ENCODE data around the gene TRAT1. TPM values are rescaled to one million over a fixed set of nuclear protein-coding genes. Genes with fewer than 3 reads are reported as not detected.
"Not testable (repeated sequence)": the region's sequence is repeated elsewhere in the genome, so short reads cannot be mapped to it uniquely, and the experiment has no call there.

Gene TRAT1, protein sequence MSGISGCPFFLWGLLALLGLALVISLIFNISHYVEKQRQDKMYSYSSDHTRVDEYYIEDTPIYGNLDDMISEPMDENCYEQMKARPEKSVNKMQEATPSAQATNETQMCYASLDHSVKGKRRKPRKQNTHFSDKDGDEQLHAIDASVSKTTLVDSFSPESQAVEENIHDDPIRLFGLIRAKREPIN
- total RNA-seq = not detected in 2 replicates
- not detected for polyA plus RNA-seq (2012)

DNA sequence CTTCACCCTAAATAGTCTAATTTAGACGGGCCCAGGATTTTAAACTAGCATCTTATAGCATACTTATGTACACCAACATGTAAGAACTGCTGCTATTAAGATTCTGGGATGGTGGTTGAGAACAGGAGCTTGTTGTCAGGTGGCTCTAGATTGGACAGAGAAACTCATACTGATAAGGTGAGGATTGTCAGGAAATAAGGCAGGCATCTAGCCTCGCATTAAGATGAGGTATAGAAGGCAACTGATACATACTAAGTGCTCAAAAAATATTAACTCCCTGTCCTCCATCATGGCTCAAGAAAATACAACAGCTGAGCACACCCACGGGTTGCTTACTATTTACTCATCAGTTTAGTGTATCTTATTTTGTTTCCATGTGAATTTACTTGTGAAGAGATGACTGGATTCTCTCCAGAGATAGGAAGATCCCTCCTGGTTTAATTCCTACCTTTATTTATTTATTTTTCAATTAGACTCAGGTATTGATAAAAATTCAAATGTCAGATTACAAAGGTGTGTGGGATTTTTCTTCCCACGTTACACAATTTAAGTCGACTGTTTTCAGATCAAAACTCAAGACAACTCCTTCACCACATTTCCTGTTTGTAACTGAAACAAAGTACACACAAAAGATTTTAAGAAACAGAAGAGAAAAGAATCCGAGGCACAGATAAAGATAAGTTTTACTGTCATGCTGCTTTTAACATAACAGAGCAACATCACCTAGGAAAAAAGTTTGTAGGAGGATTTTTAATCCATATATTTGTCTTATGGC is at the start of gene TRAT1:
TRAT1 (plus strand) TSS at position 664 of the 775 bp plus-strand sequence. CDS start 142 bp downstream, outside the sequence.
- no peak for DNase-seq (ENCODE audit: low read depth)

DNA sequence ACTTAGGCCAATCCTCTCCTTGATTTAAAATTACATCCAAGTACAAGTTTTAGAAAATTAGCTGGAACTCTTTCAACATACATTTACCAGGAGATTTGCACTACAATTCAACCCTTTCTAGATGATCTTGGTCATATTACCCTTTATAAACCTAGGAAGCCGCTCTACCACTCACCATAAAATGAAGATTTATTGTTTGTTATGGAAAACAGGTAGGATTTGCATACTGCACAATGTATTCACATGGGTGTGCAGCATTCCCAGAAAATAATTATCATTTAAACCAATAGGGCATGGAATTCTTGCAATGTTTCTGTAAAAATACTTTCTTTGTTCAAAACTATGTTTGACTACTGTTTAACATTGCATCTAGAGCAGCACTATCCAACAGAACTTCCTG is 46.9 kb upstream of the TRAT1 start:
- DNase-seq (ENCODE audit: low read depth) = no peak

DNA sequence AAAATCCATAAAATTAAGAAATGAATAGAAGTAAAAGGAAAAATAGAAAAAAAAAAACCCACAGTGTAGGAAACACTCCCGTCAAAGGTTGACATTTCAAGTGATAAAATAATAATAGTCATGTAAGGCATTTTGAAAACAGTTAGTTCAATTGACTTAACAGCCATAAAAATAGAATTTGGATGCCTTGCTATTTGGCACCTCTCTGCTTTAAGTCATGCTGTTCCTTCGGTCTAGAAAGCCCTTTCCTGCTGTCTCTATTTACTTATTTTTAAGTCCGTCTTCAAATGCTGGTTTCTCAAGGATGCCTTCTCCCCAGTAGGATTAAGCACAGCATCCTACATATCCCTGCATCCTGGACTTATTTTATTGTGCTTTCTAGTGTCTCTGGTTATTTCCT is 43.1 kb upstream of the TRAT1 start:
- DNase-seq (ENCODE audit: low read depth) = no peak

DNA sequence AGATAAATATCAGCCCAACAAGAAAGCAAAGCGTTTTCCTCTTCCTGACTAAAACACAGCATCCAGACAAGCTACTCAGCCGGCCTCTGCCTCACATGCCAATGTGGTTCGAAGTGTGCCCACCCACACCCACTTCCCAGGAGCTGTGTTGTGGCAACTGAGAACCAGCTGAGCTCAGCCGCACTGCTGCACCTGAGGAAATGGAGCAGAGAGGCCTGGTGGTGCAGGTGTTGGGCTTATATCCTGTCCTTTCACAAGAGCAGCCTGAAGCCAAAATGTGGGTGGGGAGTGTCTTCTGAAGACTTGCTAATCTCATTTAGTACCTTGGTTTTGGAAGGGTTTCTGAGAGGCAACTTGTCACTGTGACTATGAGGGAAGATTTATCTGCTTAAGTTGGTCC is 42.4 kb upstream of the TRAT1 start:
- no peak for DNase-seq (ENCODE audit: low read depth)

DNA sequence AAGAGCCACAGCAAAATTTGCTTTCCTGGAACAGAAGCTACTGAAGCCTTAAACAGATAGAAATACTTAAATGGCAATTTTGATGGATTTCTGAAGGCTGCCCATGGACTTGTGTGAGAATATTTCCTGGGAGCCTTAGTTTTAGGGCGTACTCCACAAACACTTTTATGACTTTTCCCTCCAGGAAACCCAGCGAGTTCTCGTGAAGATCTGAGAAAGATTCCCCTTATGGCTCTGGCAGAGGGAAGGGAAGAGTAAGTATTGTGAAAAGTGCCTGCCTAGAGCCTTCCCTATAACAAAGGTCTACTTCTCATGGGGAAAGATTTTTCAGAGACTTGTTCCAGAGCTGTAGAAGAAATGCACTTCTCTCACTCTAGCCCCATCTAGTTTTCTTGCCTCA is 31.1 kb upstream of the TRAT1 start:
- DNase-seq (ENCODE audit: low read depth) = no peak

DNA sequence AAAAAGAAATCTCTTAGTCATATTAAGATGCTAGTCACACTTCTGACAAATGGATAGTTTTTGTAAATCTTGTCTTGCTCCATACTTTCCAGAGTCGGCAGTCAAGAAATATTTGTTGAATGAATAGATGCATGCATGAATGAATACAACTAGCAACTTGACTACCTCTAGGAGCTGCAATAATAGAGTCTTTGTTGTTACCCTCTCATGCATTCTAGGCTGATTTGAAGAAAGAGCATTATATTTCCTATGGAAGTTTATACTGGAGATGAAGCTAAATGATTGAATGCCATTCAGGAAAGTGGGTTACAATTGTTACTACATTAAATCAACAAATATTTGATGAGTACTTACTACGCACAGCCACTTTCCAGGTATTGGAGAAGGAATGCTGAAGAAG is 18.1 kb upstream of the TRAT1 start:
- no peak for DNase-seq (ENCODE audit: low read depth)

DNA sequence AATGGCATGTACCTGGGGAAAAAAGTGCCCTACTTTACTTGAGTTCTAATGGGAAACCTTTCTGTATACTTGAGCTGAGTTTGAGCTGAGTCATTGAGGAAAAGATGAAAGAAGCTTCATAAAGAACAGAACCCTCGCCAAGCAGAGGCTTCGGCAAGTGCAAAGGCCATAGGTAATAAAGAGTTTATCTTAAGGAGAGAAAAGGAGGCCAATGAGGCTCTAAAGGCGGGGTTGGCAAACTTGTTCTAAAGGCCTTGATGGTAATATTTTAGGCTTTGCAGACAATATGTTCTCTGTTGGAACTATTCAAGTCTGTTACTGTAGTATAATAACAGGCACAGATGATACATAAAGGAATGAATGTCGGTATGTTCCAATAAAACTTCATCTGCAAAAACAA is 17.6 kb upstream of the TRAT1 start:
- no peak for DNase-seq (ENCODE audit: low read depth)

DNA sequence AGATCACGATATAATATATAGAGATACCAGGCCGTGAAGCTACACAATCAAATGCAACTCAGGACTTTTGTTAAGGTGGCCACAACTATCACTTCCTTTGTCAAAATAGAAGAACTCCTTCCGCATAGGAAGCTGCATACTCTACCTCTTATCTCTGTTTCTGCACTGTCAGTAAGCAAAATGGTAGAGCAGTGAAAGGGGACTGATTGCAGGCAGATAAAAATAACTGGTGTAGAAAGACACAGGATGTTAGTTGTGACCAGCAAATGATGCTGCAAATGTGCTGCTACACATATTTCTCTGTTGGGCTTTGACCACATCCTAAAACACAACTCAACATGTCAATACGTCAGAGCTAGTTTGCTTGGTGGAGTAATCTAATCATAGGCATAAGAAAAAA is 16.3 kb upstream of the TRAT1 start:
- DNase-seq (ENCODE audit: low read depth) = no peak

DNA sequence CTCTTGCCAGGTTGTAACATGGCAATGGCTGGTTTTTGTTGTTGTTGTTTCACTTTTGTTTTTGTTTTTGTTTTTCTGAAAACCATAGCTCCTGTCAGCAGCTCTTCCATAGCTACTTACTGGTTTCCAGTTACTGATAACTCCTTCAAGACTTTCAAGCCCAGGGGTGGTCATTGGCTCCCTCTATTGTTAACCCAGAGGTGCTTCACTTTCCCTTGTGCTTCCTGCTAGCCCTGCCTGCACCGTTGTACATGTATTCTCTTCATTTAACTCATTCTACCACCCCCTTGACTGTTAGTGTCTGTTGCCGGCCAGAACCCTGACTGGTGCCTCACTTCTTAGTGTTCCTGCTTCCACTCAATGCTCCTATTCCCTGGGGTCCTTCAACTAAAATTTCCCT is 4.2 kb upstream of the TRAT1 start:
- DNase-seq (ENCODE audit: low read depth) = peak; percentile 9

DNA sequence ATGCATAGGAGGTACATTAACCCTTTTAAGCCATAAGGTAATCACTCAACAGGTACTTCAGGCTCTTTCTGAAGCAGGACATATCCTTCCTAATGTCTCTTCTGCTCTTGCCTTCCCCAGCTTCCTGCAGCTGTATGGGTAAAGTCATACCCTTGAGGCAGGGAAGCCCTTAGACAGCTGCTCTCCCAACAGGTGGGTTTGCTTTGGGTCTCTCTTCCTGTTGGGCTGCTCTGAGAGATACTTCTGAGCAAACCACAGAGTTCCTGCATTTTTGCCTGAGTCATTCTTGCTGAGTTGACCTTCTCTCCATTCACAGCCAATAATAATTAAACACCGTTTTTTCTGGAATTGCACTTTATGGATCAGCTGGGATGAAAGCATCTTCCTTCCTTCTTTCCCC is 2.0 kb upstream of the TRAT1 start:
- DNase-seq (ENCODE audit: low read depth) = peak; percentile 14

DNA sequence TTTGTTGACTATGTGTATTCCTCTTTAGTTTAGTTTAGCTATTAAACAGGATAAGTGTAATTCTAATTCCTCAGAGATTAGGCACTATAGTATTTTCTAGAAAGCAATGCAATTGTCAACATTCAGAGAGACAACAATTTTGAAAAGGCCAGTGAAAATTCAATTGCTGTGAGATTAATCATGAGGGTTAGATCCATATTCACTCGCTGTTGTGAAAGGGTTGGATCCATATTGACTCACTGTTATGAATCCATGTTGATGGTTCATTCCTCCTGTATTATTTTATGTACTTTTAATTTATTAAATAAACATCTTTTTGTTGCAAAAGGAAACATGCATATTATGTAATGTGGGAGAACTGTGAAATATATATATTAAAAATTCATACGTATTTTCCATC is 641 bp downstream of the TRAT1 start:
- DNase-seq (ENCODE audit: low read depth) = no peak

DNA sequence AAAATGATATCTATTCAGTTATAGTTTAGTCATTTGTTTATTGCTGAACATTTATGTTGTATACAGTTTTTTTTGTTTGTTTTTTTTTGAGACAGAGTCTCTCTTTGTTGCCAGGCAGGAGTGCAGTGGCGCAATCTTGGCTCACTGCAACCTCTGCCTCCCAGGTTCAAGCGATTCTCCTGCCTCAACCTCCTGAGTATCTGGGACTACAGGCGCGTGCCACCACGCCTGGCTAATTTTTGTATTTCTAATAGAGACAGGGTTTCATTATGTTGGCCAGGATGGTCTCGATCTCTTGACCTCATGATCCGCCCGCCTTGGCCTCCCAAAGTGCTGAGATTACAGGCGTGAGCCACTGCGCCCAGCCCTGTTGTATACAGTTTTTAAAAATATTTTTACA is 1.2 kb downstream of the TRAT1 start:
- DNase-seq (ENCODE audit: low read depth) = not testable (repeated sequence)

DNA sequence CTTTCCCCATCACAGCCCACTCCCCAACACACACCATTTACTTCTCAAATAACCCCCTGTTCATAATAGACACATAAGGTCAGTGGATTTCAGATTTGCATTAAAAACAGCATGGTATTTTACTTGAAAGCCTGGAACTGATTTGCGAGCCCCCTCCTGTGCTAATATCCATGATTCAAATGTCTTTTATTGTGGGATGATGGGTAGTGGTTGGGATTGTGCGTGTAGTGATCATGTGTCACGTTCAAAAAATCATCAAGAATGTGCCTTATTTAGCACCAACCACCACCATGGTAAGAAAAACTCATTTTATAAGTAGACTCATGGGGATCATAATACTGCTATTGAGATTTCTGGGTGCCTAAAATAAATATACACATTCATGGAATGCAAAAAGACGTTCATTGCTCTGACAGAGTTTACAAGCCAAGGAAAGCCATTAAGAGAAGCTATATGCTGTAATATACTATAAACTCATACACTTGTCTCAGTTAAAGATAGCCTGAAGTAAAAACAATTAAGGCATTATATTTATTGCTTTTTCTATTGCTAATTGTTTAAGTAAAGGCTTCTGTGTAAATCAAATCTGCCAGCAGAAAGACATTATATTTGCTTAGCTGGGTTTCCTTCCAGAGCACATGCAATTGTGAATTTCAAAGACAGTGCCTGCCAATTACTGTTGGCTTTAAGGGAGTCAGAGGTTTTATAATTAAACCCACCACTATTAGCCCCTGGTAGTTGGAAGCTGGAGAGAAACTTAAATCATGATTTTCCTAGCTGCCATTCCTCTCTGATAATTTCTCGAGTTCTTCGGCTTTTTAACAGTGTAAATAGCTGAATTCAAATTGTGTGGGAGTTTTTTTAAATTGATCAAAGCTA is 4.0 kb downstream of the TRAT1 start:
- DNase-seq (ENCODE audit: low read depth) = no peak

DNA sequence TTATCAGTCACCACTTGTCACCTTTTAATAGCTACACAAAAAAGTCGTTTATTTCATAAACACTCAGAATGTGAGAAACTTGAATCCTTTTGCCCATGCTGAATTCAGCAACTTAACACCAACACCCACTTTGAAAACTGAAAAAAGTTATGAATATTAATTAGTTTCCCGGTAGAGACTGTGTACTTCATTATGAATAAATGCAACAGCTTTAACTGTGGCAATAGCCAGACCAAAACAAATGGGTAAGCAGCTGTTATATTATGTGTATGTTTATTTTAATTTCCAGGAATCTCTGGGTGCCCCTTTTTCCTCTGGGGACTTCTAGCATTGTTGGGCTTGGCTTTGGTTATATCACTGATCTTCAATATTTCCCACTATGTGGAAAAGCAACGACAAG is 7.8 kb downstream of the TRAT1 start:
- no peak for DNase-seq (ENCODE audit: low read depth)

DNA sequence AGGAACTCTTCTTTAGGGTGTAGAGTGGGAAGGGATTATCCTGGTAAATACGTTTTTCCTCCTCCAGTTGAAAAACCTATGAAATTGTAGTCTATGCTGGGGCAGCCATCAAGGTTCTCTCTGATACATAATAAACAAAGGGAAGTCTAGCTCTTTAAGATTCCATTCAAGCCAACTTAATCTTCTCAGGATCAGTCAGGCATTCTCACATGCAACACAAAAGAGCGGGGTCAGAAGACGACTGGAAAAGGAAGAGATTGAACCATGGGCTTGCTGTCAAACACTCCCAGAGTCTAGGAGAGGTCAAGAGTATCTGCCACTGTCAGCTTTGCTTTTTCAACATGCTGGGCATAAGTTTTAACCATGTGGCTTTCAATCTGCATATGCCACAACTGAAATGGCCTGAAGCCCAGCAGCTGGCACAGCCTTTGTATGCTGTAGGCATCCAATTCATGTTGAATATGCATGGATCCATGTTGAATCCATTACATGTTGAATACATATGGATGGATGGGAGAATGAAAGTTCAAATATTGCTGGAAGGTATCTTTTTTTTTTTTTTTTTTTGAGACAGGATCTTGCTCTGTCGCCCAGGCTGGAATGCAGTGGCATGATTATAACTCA is 8.5 kb downstream of the TRAT1 start:
- no peak for DNase-seq (ENCODE audit: low read depth)

DNA sequence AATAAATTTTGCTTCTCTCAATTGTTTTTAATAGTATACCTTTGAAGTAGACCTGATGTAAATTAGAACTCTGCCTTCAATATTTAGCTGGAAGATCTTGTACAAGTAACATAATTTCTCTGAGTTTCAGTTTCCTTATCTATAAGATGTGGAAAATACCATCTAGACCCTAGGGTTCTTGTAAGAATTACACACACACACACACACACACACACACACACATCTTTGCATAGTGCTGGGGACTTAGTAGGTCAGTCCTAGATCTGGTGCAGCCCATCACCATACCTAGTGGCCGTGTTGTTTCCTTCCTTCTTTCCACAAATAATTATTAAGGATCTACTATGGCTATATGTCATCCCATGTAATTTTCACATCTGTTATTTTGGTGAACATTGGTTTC is 11.0 kb downstream of the TRAT1 start:
- no peak for DNase-seq (ENCODE audit: low read depth)

DNA sequence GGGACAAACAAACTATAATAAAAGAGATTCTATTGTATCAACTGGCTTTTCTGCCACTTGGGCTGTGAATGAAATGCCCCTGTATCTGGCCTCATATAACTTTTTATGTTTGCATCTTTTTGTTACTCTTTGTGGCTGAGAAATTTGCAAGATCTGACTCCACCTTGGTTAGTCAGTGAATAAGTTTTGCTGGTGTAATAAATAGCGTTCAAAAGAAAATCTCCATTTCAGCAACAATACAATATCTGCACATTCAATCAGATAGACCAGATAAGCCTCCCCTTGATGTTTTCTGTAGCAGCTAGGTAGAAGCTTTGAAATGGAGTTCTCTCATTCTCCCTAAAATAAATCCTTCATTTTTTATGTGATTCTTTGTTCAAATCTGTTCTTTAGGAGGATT is 12.0 kb downstream of the TRAT1 start:
- no peak for DNase-seq (ENCODE audit: low read depth)

DNA sequence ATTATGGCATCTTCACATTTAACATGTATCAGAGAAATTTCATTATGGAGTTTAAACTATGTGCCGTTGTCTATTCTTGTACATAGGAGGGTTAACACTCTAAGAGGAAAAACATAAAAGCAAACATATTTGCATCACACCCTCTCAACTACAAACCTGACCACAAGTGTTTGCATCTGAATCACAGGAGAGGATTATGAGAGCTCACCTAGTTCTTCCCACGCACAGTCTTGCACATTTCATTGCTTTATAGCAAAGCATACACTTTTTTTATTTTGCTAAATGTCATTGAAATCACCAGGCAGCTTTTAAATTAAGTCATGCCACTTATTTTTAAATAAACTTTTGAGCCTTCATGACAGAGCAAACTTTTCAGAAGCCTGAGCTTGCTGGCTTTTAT is 12.5 kb downstream of the TRAT1 start:
- no peak for DNase-seq (ENCODE audit: low read depth)

DNA sequence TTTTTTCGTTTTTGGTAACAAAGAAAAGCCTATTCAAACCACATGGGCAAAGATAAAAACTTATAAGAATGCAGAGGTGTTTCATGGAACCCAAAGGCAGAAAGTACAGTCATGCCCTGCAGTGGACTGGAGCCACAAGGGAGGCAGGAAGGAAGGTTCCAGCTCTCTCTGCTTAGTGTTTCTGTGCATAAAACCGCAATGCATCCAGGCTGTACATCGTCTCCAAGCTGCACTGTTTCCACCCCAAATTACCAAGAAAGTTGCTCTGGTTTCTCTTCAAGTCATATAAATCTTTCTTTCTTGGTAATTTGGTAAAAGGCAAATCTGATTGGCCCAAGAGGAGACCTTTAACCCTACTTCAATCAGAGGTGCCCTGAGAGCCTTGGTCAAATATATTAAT is 15.8 kb downstream of the TRAT1 start:
- no peak for DNase-seq (ENCODE audit: low read depth)

DNA sequence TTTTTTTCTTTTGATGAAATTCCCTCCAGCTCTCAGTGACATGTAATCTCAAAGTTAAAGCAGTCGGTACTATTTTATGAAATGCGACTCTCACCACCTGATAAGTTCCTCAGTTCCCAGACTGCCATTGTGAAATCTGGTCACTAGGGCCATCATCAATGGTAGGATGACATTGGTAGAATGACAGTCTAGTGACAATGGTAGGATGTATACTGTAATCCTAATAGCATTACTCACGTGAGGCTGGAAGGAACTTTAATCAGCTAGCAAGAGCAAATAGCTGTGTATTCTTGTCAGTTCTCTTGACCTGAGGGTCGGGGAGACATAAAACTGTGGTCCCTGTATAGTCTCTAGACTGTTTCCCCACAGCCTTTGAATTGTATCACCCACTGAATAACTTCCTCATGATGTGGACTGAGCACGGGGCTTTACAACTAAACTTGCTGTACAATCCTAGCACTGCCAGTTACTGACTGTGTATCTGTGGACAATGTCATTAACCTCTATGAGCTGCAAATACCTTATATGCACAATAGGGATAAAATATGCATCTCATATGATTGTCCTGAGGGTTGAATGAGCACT is 23.2 kb downstream of the TRAT1 start:
- DNase-seq (ENCODE audit: low read depth) = no peak

DNA sequence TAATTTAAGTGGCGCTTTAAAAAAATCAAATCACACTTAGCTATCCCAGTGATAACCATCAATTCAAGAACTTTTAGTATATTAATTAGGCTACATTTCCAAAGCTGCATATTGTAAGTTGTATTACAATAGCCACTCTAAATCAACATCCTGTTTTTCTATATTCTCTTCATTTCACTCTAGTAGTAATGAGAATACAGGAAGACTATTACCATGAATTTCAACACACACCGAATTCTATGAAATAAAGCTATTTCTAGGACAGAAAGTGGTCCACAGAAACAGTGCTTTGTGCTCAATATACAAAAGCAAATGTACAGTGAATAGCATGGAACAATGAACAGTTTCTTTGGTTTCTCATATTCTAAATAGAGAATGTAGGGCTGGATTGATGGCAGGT is 24.6 kb downstream of the TRAT1 start:
- no peak for DNase-seq (ENCODE audit: low read depth)

Data from myocyte (in vitro differentiated cells).